IPS-18c (cell line): ENCODE measurements around the gene POLR3H.
"Not testable (repeated sequence)": the region's sequence is repeated elsewhere in the genome, so short reads cannot be mapped to it uniquely, and the experiment has no call there.

Experiments used
- H3K4me3 ChIP-seq: 2 replicates; pipeline ENCODE4 v1.7.0; 2013; ENCODE audit warnings: low read depth, mild to moderate bottlenecking, low read length, moderate library complexity; ENCODE audit not compliant: insufficient read depth
- H3K9me3 ChIP-seq: one replicate; pipeline ENCODE4 v1.6.1; 2013; ENCODE audit warnings: mild to moderate bottlenecking, low read length, moderate library complexity; ENCODE audit not compliant: control insufficient read depth, insufficient read depth

POLR3H gene

DNA sequence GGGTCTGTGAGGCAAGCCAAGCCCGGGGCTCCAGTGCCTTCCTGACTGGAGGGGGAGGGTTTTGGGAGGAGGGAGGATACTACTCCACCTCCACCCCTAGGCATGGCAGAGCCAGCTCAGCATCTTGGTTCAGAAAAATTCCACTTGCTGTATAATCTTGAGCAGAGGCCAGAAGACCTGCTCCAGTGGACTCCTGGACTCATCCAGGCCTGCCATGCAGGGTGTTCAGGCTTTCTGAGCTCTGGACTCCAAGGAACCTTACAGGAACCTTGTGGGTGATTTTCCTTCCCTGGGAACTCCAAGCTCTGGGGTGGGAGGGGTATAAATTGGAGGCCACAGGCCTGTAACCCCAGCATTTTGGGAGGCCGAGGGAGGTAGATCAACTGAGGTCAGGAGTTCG is 26.0 kb upstream of the POLR3H start:
- no peaks in the 10 kb centered on the region for H3K9me3 ChIP-seq
- no peak overlapping the region for H3K4me3 ChIP-seq

DNA sequence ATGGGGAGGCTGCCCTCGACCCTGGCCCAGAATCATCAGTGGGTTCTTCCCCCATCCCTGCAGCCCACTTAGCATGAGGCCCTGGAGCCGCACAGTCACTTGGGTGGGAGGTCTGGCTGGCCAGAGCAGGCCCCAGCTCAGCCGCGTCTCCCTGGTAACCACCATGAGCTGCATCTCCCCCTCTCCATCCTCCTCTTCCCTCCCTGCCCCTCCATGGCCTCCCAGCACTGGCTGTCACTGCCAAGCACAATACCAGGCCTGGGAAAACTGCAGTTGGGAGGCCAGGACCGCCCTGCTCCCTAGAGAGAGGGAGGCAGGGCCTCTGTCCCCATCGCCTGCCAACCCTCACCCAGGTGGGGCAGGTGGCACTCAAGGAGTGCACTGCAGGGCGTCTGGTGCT is 24.5 kb upstream of the POLR3H start:
- no peak overlapping the region for H3K4me3 ChIP-seq

DNA sequence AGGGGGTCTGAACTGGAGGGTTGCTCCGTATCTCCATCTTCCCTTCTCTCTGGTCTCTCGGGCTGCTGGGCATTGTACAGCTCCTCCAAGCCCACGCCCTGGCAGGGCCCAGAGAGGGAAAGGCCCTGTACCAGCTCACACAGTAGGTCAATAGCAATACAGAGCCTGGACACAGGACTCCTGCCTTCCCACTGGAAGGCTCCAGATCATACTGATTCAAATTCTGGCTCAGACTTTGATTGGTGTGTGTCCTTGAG is 23.2 kb upstream of the POLR3H start:
- Histone ChIP-seq H3K4me3 (no peak overlapping the region), H3K9me3 (no peaks in the 10 kb centered on the region)

More for the DNA sequence above, 24.5 kb upstream of the POLR3H start:
- no peaks in the 10 kb centered on the region for H3K9me3 ChIP-seq

DNA sequence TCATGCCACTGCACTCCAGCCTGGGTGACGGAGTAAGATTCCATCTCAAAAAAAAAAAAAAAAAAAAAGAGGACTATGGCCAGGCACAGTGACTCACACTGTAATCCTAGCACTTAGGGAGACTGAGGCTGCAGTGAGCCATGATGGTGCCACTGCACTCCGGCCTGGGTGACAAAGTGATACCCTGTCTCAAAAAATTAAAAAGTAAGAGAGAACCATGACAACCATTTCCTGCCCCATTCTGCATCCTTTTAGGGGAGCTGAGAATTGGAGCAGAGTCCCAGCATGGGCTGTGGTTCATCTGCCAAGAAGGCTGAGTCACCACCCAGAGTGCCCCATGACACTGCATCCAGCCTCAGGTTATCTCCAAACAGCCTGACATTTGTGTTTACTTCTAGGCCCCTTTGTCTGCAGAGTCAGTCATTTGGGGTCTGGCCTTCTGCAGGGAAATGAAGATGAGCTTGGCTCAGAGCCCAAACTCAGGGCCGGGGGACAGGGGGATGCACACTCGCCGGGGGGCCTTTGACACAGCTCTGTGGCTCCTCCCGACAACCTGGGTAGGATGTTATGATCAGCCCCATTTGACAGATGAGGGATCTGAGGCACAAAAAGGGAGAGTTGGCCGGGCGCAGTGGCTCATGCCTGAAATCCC is 21.3 kb upstream of the POLR3H start:
- H3K4me3 ChIP-seq = no peak overlapping the region

DNA sequence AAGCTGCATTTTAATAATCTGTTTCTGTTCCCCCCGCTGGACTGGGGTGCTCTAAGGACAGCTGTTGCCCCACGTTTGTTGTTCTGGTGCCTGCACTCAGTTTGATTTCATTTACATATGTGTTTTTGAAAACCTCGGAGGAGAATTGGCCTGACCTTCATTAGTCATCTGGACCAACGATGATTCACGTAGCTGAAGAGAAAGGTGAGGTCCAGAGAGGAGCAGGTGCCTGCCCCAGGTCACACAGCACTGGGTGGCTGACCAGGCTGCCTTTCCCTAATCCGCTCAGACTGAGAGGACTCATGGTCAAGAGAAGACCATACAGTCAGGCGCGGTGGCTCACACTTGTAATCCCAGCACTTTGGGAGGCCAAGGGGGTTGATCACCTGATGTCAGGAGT is 20.3 kb upstream of the POLR3H start:
- Histone ChIP-seq H3K9me3 (no peaks in the 10 kb centered on the region), H3K4me3 (no peak overlapping the region)

More for the DNA sequence above, 21.3 kb upstream of the POLR3H start:
- H3K9me3 ChIP-seq = no peaks in the 10 kb centered on the region

DNA sequence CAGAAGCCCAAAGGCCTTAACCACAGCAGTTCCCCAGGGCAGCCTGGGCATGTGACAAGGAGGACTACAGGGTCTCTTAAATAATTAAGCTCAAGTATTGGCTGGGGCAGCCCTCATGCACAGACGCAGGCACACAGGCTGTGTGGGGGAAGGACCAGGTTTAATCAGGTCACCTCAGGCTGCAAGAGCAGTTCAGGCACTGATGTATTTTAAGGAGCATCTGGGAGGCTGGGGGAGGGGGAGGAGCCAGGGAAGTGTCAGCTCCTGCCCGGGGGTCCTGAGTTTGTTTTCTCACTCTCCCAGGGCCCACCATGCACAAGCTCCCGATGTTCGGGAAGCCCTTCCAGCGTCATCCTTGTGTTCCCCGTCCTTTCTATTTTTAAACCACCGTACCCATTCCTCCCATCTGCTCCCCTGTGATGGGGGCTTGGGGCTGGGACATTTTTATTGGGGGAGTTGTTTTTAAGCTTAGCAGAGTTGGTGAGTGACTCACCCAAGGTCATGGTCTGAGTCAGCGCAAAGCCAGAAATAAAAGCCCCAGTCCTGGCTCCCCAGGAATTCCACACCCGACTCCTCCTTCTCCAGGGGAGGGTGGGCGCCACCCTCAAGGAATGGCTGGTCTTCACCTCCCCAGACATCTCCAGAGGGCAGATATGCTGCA is 18.9 kb upstream of the POLR3H start:
- Histone ChIP-seq H3K9me3 (no peaks in the 10 kb centered on the region), H3K4me3 (peak overlapping the region; percentile 3; the same call in 1 of the 2 replicates)

DNA sequence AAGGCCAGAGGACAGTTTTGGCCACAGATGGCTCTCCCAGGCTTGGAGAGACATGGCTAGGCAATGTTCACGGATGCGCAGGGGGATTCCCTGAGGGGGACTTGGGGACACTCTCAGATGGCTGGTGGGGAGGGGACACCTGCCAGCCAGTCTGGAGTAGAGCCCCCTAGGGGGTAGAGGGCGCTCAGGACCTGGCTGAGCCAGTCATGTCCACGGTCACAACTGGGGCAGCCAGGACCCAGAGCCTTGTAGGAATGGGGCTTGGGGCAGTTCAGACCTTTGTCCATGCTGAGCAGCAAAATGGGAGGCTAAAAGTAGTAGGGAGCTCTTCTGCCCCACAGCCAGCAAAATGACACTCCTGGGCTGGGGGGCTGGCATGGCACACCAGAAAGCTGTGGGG is 18.2 kb upstream of the POLR3H start:
- H3K9me3 ChIP-seq = no peaks in the 10 kb centered on the region
- H3K4me3 ChIP-seq = no peak overlapping the region

DNA sequence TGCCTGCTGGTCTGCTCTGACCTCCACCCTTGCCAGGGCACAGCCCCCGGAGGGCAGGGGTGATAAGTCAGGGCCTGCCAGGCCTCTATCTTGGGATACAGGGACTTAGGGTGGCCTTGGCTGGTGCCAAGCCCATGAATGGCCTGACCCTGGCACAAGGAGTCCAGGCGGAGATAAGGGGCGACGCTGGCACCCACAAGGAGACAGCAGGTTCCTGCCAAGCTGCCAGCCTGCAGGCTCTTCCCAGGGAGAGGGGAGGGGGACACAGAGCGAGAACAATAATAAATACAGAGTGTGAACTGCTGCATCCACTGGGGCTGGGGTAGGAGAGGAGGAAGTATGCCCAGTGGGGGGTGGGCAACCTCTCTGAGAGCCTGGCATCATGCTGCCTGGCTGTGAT is 17.5 kb upstream of the POLR3H start:
- no peak overlapping the region; the same call in 1 of the 2 replicates for H3K4me3 ChIP-seq
- no peaks in the 10 kb centered on the region for H3K9me3 ChIP-seq

DNA sequence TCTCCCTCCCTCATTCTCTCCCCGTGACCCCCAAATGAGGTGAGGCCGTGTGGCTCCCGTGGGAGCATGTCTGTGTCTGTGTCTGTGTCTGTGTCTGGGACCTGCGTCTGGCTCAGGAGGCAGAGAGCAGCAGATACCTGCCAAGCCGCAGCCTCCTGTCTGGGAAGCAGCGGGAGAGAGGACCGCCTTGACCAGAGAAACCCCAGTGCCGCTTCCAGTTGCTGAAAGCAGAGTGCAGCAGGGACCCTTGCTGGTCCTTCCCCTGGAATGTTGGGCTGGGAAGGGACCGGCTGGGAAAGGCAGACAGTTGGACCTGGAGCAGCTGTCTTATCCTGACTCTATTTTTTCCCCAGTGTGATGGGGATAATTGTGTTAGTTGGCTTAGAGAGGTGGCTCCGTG is 17.1 kb upstream of the POLR3H start:
- no peaks in the 10 kb centered on the region for H3K9me3 ChIP-seq
- no peak overlapping the region; the same call in 1 of the 2 replicates for H3K4me3 ChIP-seq

DNA sequence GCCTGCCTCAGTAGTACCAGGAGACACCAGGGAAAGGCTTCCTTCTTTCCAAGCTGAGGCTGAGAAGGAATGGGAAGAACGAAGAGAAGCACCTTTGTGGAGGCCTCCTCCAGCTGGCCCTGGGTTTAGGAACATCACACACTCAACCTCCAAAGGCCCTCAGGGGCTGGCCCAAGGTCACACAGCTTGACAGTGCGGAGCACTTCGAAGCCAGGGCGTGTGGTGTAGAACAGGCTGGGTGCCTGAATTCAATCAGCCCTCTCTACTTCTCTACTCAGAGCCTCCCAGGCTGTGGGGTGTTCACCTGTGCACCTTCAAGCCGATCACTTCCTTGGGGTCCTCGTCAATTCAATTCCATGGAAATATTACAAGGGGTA is 15.8 kb upstream of the POLR3H start:
- H3K9me3 ChIP-seq = no peaks in the 10 kb centered on the region
- no peak overlapping the region for H3K4me3 ChIP-seq

DNA sequence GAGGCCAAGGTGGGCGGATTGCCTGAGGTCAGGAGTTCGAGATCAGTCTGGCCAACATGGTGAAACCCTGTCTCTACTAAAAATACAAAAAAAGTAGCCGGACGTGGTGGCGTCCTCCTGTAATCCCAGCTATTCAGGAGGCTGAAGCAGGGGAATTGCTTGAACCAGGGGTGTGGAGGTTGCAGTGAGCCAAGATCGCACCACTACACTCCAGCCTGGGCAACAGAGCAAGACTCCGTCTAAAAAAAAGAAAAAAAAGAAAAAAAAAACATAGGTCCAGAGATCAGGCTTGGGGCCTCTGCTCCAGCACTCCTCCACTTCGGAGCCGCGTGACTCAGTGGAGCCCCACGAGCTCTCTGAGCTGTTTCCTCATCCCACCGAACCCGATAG is 14.0 kb upstream of the POLR3H start:
- not testable (repeated sequence) for H3K9me3 ChIP-seq, H3K4me3 ChIP-seq

DNA sequence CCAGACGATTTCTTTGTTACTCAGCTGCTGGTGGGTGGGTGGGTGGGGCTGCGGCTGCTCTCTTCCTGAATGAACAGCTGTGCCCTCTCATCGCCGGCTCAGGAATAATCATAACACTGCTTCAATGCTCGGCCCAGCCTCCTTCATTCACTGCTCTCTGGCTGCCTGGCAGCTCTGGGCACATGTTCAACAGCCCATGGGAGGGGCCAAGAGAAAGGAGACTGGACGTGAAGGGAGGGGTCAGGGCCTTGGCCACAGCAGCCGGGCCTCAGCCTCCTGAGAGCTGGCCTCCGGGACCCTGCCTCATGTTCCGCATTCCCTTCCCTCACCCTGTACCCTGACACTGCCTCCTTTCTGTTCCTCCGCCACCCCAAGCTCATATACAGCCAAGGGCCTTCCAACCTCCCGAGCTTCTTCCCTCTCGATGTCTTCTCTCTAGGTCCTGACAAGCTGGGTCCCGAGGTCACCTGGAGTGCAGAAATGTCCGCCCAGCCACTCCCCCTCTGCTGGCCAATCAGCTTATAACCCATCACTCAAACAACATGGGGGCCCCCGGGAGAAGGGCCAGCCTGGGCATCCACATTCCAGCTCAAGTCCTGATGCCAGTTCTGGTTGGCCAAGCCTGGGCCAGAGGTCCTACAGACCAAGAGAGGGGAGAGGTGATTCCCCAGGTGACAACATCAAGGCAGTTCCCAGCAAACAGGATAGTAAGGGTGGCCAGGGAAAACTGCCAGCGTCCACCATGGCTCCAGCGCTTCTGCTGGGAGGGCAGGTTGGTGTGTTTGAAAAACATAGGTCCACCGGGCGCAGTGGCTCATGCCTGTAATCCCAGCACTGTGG is 13.4 kb upstream of the POLR3H start:
- Histone ChIP-seq H3K4me3 (no peak overlapping the region), H3K9me3 (no peaks in the 10 kb centered on the region)

DNA sequence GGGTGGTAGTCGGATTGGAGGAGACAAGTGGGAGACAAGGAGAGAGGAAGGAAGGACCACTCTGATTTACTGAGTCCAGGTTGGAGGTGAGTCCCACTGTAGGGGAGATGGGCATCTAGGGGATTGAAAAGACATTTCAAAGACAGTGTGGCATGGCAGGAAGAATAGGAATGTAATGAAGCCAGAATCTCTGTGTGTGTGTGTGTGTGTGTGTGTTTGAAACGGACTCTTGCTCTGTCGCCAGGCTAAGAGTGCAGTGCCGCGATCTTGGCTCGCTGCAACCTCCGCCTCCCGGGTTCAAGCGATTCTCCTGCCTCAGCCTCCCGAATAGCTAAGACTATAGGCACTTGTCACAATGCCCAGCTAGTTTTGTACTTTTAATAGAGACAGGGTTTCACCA is 12.3 kb upstream of the POLR3H start:
- Histone ChIP-seq H3K4me3 (no peak overlapping the region), H3K9me3 (no peaks in the 10 kb centered on the region)

DNA sequence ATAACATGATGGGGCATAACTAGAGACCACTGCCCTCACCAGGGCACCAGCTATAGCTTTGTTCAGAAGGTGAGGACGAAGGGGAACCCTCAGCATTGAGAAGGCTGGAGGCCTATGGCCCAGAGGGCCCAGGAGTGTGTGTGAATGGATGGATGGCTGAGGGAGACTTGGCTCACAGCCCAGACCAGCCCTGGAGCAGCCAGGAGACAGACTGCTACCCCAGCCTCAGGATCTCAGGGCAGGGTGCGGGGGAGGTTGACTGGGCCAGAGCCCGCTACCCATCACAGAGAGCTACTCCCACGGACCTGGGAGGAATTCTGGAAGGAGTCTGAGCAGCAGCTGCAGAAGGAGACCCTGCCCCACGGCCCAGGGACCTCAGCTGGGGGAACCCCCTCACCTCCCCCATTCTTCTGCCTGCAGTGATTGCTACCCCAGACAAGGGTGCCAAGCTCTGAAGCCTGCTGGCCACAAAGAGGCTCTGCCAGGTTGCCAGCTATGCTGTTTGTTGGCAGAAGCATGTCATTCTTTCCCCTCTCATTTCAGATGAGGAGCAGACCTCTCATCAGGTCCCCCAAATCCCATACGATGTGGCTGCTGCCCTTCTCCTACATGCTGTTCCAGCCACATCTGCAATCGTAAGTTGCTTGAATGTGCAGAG is 11.2 kb upstream of the POLR3H start:
- H3K9me3 ChIP-seq = no peaks in the 10 kb centered on the region
- H3K4me3 ChIP-seq = no peak overlapping the region

DNA sequence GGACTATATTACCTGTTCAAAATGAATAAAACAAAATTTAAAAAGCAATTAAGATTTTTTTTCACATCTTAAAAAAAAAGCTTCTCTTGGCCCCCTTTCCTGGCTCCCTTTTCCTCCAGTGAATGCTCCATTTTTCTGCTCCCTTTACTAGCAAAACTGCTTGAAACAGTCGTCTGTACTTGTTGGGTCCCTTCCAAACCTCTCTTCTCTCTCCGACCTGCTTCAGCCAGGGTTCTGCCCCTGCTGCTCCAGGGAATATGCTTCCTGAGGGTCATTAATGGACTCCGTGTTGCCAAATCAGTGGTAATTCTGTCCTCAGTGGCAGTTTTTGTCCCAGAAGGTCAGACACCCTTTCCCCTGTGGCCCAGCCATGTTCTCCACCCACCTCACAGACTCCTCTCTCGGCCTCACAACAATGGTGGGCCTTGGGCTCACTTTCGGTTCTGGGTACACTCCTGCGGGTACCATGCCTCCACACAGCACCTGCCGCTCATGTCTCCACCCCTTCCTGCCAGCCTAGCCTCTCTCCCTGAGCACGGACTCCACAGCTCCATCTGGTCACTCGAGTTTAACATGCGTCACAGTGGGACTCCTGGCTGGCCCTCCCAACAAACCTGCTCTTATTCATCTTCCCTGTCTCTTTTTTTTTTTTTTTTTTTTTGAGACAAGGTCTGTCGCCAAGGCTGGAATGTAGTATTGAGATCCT is 7.8 kb upstream of the POLR3H start:
- Histone ChIP-seq H3K4me3 (no peak overlapping the region), H3K9me3 (no peaks in the 10 kb centered on the region)

DNA sequence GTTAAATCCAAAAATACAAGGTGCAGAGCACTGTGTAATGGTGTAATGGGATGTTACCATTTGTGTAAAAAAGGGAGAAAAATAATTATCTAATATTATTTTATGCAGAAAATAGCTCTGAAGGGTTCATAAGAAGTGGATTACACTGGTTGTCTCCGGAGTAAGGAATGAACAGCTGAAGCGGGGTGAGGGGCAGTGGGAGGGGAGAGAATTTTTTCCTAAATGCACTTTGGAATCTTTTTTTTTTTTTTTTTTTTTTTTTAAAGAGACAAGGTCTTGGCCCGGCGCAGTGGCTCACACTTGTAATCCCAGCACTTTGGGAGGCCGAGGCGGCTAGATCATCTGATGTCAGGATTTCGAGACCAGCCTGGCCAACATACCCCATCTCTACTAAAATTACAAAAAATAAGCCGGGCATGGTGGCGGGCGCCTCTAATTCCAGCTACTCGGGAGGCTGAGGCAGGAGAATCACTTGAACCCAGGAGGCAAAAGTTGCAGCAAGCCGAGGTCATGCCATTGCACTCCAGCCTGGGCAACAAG is 6.8 kb upstream of the POLR3H start:
- H3K9me3 ChIP-seq = no peaks in the 10 kb centered on the region
- no peak overlapping the region for H3K4me3 ChIP-seq

DNA sequence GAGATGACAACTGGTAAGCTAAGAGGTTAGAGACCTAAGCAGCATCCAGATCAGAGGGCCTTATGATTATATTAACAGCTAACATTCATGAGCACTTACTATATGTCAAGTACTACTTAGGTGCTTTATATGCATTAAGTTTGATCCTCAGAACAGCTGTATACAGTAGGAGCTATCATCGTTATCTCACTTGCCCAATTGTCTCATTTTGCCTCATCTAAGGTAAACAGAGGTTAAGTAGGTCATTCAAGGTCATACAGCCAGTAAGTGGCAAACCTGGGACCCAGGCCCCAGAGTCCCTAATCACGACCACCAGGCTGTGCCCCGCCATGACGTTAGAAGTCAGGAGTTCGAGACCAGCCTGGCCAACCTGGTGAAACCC is 4.6 kb upstream of the POLR3H start:
- no peaks in the 10 kb centered on the region for H3K9me3 ChIP-seq
- H3K4me3 ChIP-seq = no peak overlapping the region
